NB4 (cell line): ENCODE results near the gene PTPN20.

ENCODE experiments used
- CTCF ChIP-seq: IDR thresholded peaks from one replicate; pipeline ENCODE4 v1.5.1; 2012; ENCODE audit warnings: low read depth, low read length
- MYC ChIP-seq: IDR thresholded peaks from 2 replicates; pipeline ENCODE4 v1.6.1; 2011; ENCODE audit warnings: low read depth, low read length
- POLR2A ChIP-seq: IDR thresholded peaks from 2 replicates; pipeline ENCODE4 v1.6.1; 2011; ENCODE audit warnings: mild to moderate bottlenecking; ENCODE audit not compliant: insufficient read length; ENCODE audit errors: extremely low read depth
- TF ChIP-seq, protein P1 (sequence below): IDR thresholded peaks from 2 replicates; pipeline ENCODE4 v1.6.1; 2011; ENCODE audit warnings: low read depth, low read length

- TF ChIP-seq CTCF (no peak), POLR2A (no peak), MYC (no peak)
- TF ChIP-seq, protein P1, sequence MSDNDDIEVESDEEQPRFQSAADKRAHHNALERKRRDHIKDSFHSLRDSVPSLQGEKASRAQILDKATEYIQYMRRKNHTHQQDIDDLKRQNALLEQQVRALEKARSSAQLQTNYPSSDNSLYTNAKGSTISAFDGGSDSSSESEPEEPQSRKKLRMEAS, result no peak
Measured at GRCh38 chr10:47018026-47018735, 107.0 kb downstream of the PTPN20 start.
